Measurements from ENCODE around the gene SERPINB6.

Gene SERPINB6

GRCh38 chr6:2951728-2952127 is 19.6 kb downstream of the SERPINB6 start:
- H3K4me3 ChIP-seq (replicated peaks in 1 of 2; ENCODE audit: low read depth in 2 of 2, low read length in 2 of 2) = no peak overlapping the region
- no peak for TF ChIP-seq CTCF (IDR thresholded peaks at IDR 0.05; ENCODE audit: low read depth, low read length)
- no peak for DNase-seq (ENCODE audit: low read depth in 2 of 2)

GRCh38 chr6:2950713-2951112 is 20.7 kb downstream of the SERPINB6 start:
- no peak for TF ChIP-seq CTCF (IDR thresholded peaks at IDR 0.05; ENCODE audit: low read depth, low read length)
- H3K4me3 ChIP-seq (replicated peaks in 1 of 2; ENCODE audit: low read depth in 2 of 2, low read length in 2 of 2) = no peak overlapping the region
- no peak for DNase-seq (ENCODE audit: low read depth in 2 of 2)

- TF ChIP-seq CTCF (IDR thresholded peaks at IDR 0.05; ENCODE audit: low read depth, low read length) = no peak
- H3K4me3 ChIP-seq (replicated peaks in 1 of 2; ENCODE audit: low read depth in 2 of 2, low read length in 2 of 2) = no peak overlapping the region
- no peak for DNase-seq (ENCODE audit: low read depth in 2 of 2)
Observed at GRCh38 chr6:2949536-2950083, 21.8 kb downstream of the SERPINB6 start.

- no peak for TF ChIP-seq CTCF (IDR thresholded peaks at IDR 0.05; ENCODE audit: low read depth, low read length)
- no peak overlapping the region for H3K4me3 ChIP-seq (replicated peaks in 1 of 2; ENCODE audit: low read depth in 2 of 2, low read length in 2 of 2)
- DNase-seq (ENCODE audit: low read depth in 2 of 2) = no peak
Observed at GRCh38 chr6:2949121-2949520, 22.2 kb downstream of the SERPINB6 start.

- no peak for TF ChIP-seq CTCF (IDR thresholded peaks at IDR 0.05; ENCODE audit: low read depth, low read length)
Observed at GRCh38 chr6:2948228-2949025, 22.9 kb downstream of the SERPINB6 start.

GRCh38 chr6:2947445-2947844 is 23.9 kb downstream of the SERPINB6 start:
- DNase-seq (ENCODE audit: low read depth in 2 of 2) = no peak
- TF ChIP-seq CTCF (IDR thresholded peaks at IDR 0.05; ENCODE audit: low read depth, low read length) = no peak
- H3K4me3 ChIP-seq (replicated peaks in 1 of 2; ENCODE audit: low read depth in 2 of 2, low read length in 2 of 2) = no peak overlapping the region

More at GRCh38 chr6:2948228-2949025, 22.9 kb downstream of the SERPINB6 start:
- no peak overlapping the region for H3K4me3 ChIP-seq (replicated peaks in 1 of 2; ENCODE audit: low read depth in 2 of 2, low read length in 2 of 2)
- DNase-seq (ENCODE audit: low read depth in 2 of 2) = no peak

All from cardiac fibroblast (primary cell).